Glomerular visceral epithelial cell (primary cell): Measurements from ENCODE around the gene RAD51B.

Experiments
- DNase-seq: peaks from one replicate; pipeline ENCODE4 v3.0.0-alpha.2; 2016; ENCODE audit errors: extremely low spot score

RAD51B gene

DNA sequence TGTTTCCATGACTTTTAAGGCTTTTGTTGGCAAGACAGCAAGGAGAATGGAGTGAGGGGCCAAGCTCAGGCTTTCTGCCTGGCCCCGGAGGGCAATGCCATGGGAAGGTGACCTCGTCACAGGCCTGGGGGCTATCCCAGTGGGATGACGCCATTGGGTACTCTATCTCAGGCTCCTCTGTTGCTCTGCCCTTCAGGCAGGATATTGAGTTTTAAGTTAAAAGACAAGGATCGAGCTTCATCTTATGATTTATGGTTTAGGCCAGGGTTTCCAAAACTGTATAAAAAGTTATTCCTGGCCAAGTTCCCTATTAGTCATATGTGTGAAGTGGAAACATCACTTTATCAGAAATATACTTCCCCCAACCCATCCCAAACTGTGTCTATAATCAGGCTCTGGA, 845.6 kb downstream of the RAD51B start:
- no peak for DNase-seq

DNA sequence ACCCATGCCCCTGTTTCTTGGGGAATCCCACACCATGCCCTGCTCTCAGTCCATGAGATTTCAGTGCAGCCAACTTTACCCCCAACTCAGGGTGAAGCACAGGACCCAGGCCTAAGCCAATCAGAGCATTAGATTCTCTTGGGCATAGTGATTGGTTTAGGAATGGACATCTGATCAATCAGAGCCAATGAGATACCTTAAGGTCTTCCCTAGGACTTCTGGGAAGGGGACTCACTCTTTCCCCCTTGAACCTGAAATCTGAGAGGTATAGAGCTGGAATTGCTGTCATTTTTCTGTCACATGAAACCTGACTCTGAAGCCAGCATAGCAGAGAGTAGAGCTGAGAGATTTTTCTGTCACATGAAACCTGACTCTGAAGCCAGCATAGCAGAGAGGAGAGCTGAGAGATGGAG, 846.2 kb downstream of the RAD51B start:
- no peak for DNase-seq

DNA sequence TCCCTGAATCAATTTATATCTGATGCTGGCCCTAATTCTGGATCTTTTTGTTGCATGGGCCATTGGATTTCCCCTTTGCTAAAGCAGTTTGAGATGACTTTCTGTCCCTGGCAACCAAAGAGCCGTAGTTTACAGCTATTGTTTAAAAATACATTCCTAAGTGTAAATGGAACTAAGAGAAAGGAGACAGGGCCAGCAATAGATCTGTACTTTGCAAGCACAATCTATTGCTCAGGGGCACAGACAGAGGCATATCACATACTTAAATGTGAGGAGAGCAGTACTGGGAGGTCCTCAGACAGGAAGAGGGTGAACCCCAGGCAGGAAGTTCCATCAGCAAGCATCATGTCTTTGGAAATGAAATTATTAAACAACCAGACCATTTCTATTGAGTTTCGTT, 846.7 kb downstream of the RAD51B start:
- no peak for DNase-seq

DNA sequence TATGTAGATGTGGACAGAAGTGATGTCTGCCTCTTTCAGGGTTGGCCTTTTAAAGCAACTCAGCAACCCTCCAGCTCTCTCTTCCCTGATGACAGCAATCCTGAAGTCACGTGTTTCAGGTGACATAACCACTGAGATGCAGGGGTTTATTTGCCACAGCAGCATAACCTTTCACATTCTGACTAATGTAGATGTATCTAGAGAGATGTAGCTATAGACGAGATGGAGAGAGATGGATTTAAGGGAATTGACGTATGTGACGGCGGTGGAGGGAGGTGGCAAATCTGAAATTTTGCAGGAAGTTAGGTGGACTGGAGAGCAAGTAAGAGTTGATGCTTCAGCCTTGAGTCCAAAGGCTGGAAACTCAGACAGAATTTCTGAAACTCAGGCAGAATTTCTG, 847.3 kb downstream of the RAD51B start:
- DNase-seq, result no peak

DNA sequence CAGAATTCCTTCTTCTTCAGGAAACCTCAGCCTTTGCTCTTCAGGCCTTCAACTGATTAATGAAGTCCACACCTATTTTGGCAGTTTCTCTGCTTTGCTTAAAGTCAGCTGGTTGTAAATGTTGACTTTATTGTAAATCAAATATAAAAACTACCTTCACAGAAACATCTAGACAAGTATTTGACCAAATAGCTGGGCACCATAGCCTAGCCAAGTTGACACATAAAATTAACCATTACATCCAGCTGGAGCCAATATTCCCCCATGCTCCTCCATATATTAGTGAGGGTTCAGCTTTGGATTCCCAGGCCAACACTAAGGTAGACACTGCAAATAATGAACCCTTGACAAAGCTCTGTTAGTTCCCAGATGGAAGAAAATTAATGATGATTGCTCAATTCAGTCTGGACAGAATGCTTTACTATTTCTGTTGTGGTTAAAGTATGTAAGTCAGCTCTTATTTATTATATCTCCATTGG, 847.8 kb downstream of the RAD51B start:
- no peak for DNase-seq

DNA sequence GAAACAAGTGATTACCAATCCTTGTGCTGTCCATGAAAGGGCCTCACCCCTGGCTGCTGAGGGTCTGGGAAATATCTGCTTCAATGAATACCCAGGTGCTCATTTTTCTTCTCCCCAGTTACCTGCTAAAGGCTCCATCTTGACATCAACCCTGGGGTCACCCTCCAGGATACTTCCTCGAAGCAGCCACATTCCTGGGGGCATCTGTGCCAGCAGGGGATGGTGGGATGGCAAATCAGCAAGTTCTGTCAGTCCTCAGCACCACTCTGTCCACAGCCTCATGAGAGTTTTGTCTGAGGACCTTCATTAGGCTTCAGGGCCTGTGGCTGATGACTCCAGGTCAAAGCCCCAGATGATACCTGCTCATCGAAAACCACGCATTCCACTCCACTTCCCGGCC, 848.4 kb downstream of the RAD51B start:
- DNase-seq, result no peak

DNA sequence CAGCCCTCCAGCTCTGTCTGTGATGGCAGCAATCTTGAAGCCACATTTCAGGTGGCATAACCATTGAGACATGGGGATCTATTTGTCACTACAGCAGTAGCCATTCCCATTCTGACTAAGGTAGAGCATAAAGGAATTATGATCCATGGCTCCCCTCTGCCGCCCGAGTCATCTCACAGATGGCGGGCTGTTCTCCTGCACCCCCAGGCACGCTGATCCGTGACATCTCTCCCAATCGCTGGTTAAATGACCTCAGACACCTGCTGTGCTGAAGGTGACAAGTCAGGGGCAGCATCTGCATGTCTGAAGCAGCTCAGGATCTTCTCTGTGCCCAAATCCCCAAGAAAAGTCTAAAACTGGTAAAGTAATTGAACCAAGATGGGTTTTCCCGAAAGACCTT, 849.0 kb downstream of the RAD51B start:
- no peak for DNase-seq

DNA sequence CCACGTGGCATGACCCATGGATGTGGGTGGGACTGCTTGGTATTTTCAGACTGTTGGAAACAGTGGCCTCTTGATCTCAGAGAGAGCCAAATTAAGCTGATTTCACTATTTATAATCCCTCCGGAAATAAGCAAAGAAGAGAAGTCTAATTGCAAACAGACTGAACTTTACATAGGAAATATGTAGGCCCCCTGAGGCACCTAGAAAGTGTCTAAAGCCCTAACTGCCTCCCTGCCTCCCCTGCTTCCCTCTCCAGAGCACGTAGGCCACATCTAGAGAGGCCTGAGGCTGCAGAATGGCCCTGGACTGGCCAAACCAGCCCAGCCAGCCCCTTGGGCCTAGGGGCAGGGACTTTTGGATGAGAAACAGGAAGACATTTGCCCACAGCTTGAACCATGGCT, 849.5 kb downstream of the RAD51B start:
- DNase-seq, result no peak

DNA sequence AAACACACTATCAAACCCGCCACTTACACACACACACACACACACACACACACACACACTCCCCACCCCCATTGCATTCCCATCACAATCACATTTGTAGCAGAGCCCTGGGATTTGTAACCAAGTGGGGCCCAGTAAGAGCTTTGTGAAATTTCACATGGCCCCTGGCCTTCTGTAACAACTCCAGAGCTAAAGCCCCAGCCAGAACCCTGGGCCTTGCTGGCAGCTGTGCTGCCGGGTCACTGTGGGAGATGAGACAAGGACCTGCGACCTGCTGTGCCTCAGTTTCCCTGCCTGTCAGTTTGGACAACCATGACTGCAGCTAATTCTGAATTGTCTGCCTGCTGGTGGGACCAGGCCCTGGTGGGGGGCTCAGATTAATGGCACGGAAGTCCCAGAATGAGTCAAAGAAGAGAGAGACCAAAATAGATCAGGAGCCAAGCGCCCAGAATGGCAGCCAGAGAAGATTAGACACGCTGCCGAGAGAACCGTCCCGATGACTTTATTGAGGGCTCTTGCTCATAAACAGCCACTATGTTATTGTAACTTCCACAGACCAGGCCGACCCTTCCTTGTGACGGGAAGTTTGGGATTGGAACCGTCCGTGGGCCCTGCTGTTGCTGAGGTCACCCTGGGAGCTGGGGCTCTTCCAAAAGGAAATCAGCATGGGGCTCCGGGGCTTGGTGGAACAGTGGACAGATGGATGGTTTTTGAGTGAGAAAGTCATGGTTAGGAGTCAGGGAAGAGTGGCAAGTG, 850.2 kb downstream of the RAD51B start:
- no peak for DNase-seq

DNA sequence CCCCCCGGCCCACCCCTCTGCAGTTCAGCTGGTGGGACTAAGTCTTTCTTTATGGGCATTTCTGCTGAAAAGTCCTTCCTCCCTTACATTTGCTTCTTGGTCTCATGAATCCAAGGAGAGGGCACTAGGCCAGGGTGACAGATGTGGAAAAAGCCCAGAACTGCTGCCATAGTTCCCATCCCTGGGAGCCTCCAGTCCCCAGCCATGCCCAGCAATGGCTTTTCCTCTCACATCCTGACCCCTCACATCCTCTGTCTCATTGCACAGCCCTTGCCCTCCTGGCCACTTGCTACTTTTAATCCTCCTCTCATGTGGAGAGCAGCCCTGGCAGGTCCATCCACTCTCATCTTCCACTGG, 850.8 kb downstream of the RAD51B start:
- DNase-seq, result no peak

DNA sequence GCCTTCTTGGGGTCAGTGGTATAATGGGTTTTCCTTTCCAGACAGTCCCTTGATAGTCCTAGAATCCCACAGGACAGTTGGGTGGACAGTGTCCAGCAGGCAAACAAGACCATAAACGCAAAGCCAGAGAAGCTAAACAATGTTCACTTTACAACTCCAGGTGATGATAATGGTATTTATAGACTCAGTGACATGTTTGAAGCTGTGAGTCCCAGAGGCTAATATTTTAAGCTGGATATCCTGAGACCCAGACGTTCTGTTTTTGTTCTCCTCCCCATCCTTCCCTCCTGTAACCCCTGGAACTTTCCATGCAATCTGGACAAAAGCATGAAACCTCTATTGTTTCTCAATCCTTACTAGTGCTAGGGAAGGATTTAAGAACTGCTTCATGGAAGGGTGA, 852.3 kb downstream of the RAD51B start:
- no peak for DNase-seq

DNA sequence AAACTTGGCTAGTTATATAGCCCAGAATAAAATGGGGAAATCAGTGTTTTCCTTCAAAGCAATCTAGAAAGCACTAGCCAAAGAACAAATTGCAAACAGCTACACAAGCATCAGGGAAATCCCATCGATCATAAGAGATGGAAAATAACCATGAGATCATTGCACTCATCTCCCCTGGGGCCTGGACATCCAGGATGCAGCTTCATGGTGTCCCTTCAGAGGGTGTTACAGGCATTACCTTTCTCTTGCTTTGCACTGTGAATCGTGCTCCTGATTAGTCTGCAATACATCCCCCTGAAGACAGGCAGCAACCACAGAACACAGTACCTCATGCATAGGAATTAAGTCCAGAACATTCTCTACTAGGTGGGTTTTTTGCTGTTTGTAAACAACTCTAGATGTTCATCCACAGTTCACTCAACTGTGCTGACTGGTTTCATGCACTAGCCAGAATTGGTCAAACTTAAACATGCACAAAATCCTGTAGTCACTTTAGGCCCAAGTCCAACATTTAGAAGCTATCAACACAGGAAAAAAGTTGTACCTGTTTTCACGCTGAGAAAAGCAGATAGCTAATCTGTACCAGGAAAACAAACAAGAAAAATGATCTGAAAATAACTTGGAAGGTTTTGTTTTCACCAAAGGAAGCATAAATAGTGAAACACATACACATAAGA, 853.2 kb downstream of the RAD51B start:
- peak; percentile 52 for DNase-seq

DNA sequence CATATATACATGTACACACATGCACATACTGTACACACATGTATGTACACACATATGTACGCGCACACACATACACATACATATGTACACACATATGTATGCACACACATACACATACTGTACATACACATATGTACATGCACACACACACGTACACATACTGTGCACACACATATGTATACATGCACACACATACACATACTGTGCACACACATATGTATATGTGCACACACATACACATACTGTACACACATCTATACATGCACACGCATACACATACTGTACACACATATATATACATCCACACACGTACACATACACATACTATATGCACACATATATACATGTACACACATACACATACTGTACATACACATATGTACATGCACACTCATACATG, 853.9 kb downstream of the RAD51B start:
- DNase-seq, result no peak

DNA sequence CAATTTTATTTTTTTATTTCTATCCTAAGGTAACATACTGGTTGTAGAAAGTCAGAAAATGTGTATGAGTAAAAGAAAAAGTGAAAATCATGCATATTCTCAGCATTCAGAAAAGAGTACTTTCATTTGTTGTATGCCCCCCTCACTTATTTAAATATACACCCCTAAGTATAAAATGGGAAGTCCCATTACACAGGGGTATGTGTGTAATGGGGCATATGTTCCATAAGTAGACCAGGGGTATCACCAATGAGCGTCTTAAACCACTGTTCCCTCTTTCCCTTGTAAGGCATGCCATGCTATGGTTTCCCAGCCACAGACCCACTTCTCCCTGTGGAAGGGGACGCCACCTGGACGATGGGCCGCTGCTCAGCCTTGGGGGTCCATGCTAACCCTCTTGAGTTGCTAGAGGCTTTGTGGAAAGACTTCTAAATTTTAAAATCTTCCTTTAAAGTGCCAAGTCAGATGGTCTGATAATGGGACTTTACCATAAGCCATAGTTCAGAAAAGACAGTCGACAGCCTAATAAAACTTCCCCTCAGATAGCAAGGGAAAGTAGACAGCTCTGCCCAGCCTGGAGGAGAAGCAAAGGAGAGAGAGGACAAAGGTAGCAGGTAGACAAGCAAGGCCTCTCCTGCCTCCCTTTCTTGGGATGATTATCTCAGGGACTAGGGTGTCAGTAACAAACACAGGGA, 855.1 kb downstream of the RAD51B start:
- DNase-seq, result peak; percentile 26

DNA sequence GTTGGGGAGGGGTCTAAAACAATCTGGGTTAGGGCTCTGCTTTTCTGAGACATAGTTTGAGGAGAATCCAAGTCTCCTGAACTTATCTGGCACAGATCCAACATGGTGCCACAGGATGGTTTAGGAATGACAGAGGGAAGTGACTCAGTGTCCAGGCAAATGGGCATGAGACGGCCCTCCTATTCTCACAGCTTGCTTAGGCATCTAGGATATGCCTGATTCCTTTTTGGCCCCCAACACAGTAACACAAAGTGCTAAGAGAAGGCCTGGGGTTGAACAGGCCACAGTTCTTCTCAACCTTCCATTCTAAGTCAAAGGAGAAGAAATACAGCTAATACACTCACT, 855.6 kb downstream of the RAD51B start:
- DNase-seq, result peak; percentile 84

DNA sequence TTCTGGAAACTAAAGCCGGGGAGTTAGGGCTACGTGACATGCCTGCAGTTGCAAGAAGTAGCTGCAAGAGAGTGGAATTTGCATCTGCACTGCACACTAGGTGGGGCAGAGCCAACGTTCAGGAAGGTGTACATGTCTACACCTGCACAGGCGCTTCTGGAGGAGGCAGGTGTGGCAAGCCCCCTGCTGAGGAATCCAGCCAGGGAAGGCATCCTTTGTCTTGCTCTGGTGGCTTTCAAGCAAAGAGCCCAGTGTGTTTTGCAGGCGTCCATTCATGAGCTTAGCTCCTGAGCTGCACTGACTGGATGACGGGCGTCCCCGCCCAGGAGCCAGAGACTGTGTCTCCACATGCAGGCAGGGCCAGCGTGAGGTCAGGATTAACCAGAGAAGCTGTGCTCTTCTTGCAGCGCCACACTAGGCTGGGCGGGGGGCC, 856.9 kb downstream of the RAD51B start:
- no peak for DNase-seq

DNA sequence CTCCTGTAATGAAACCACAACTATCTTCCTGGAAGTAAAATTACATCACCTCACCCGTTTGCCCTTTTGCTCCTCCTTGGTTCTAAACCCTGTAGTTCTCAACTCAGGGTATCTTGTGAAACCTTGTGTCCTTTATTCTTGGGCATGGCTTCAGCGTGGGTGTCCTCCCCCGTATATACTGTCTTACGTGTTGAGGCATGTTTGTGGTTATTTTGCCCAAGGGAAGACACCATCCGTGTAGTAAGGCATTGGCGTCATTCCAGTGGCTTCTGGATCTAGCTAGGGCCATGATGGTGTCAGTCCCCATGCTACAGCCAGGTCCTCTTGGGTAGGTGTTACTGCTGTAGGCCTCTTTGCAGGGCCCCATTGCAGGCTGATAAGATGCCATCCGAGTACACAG, 857.9 kb downstream of the RAD51B start:
- no peak for DNase-seq

DNA sequence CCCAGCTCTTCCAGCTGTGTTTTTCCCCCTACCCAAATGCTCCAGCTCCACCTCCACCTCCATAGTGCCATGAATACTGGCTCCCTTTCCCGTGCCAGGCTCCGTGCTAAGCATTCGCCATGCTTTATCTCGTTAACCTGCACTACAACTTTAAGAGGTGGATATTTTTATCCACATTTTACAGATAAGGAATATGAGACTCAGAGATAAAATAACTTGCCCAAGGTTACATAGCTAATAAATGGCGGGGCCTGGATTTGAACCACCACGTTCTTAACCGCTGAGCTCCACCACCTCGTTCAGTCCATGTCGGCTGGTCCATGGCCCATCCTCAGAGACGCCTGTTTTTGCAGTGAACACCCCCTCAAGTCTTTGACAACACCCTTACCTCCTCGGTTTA, 858.3 kb downstream of the RAD51B start:
- DNase-seq, result no peak

DNA sequence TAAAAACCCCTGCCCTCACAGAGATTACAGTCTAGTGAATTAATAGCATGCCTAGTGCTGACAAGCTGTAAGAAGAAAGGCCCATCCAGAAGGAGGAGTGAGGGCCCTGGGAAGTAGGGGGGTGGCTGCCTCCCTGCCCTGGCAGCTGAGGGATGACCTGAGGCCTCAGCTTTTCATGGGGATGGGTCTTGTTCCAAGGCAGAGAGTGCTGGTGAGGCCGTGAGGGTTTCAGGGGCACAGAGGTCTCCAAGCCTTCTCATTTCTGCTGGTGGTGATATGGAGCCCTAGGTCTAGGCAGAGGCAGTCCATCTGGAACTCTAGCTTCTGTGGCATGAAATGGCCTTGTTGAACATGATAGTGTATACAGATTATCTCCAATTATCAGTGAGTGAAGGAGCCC, 858.9 kb downstream of the RAD51B start:
- DNase-seq, result no peak

DNA sequence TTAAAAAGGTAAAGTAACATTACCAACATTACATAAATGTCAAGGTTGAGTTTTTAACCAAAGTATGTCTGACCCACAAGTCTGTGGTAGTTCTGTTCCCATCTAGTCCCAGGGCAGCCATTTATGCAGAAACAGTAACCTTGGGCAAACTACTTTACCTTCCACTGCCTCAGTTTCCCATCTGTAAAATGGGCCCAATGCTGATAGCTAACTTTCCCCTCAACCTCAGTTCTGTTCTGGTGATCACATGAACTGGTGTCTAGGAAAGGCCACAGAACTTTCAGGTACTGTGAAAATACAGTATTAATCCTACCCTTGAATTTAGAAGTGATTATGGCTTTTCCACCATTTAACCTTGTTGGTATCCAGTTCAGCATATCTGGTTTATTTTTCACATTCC, 859.7 kb downstream of the RAD51B start:
- no peak for DNase-seq

DNA sequence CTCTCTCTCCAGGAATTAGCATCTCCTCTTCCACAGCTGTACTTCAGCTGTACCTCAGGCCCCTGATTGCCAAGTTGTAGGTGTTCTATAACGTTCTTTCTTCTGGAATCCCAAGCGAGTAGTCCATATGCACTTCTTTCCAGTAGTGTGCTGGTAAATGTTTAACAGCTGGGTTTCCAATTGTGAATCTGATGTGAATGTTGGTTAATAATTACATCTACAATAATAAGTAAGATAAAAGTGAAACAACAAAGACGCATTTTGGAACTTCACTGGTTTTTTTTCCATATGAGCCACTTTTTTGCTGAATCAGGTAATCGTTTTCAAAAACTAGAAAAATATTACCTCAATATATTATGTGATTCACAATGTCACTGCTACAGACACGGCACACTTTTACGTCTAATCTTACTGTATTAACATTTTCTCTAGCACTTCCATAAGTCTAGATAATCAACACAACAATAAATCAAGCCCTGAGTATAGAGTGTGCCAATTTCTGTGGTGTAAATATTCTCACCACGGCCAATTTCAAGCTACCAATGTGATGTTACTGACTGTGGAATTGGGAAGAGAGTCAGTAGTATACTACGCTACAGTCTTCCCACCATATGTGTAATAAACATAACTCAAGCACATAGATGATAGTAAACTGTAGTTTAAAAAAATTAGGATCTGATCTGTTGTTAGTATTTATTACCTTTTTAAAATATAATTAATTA, 860.3 kb downstream of the RAD51B start:
- peak; percentile 73 for DNase-seq

DNA sequence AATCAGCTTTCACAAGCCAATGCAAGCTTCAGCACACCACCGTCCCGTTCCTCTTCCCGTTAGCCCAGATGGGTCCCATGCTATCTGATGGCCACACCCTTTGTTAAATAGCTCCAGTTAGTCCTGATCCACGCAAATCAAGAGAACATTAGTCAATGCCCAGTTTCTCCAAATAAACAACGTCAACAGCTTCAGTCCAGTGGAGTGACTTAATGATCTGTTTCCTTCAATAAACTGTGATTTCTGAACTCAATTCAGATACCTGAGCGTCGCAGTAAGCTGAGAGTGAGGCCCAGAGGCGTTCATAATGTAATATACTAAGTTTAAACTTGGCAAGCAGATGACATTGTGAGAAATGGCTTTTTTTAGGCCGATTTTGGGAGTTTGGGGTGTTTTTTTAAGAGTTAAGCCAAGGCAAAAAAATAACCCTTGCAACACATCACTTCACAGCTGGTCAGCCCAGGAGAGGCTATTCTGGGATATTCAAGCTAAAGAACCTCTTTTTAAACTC, 861.0 kb downstream of the RAD51B start:
- no peak for DNase-seq
